HepG2 (cell line): ENCODE data around the gene DAD1. TPM values are rescaled to one million over a fixed set of nuclear protein-coding genes. Genes with fewer than 3 reads are reported as not detected.
A peak's percentile ranks its signal among the peaks of the same experiment; 100 is the strongest.

ENCODE experiments used
- CAMTA2 ChIP-seq: sonication (generic); formaldehyde crosslinking; IDR thresholded peaks from 2 replicates; pipeline ENCODE4 v1.4.0; 2020; ENCODE audit warnings: mild to moderate bottlenecking, missing genetic modification reagents, borderline replicate concordance
- FIP1L1 ChIP-seq: fragments of 200-400 bp; formaldehyde crosslinking; IDR thresholded peaks from 2 replicates; pipeline ENCODE4 v1.6.1; 2018; ENCODE audit warnings: low read depth, mild to moderate bottlenecking, low read length, moderate library complexity, borderline replicate concordance; ENCODE audit not compliant: insufficient read depth
- FOXC1 ChIP-seq: sonication (generic); formaldehyde crosslinking; IDR thresholded peaks from 2 replicates; pipeline ENCODE4 v1.8.0; 2022; ENCODE audit warnings: mild to moderate bottlenecking, missing genetic modification reagents, borderline replicate concordance
- HOXA3 ChIP-seq: sonication (generic); formaldehyde crosslinking; IDR thresholded peaks from 2 replicates; pipeline ENCODE4 v1.5.0; 2020; ENCODE audit warnings: missing genetic modification reagents
- HOXA5 ChIP-seq: sonication (generic); formaldehyde crosslinking; IDR thresholded peaks from 2 replicates; pipeline ENCODE4 v1.4.0; 2020; ENCODE audit warnings: missing genetic modification reagents
- NFATC3 ChIP-seq: sonication (generic); formaldehyde crosslinking; IDR thresholded peaks from 2 replicates; pipeline ENCODE4 v1.5.1; 2020; ENCODE audit warnings: mild to moderate bottlenecking, missing genetic modification reagents
- NFE2L2 ChIP-seq: fragments of 150-350 bp; IDR thresholded peaks from 2 replicates; pipeline ENCODE4 v1.6.1; 2014; ENCODE audit warnings: low read length
- POLR2AphosphoS2 ChIP-seq: IDR thresholded peaks from 2 replicates; pipeline ENCODE4 v1.6.1; 2011; ENCODE audit warnings: low read depth, low read length, improper control_type of control experiment
- RFX1 ChIP-seq: fragments of 450-650 bp; IDR thresholded peaks from 2 replicates; pipeline ENCODE4 v1.6.1; 2017
- SAP130 ChIP-seq: IDR thresholded peaks from 2 replicates; pipeline ENCODE4 v1.6.1; 2016; ENCODE audit warnings: low read depth
- SMAD9 ChIP-seq: sonication (generic); formaldehyde crosslinking; IDR thresholded peaks from 2 replicates; pipeline ENCODE4 v1.5.1; 2020; ENCODE audit warnings: mild to moderate bottlenecking, missing genetic modification reagents
- SOX6 ChIP-seq, 2 experiments: fragments of 450-650 bp in 1 of 2; sonication (generic) in 1 of 2; formaldehyde crosslinking in 1 of 2; IDR thresholded peaks; 2 replicates each; pipeline versions ENCODE4 v1.4.0 to v1.6.1; 2017 to 2020; ENCODE audit warnings: antibody characterized with exemption in 1 of 2, mild to moderate bottlenecking in 1 of 2, missing genetic modification reagents in 1 of 2
- THYN1 ChIP-seq: sonication (generic); formaldehyde crosslinking; IDR thresholded peaks from 2 replicates; pipeline ENCODE4 v1.8.1; 2023; ENCODE audit warnings: low read depth, mild to moderate bottlenecking, moderate library complexity, missing genetic modification reagents, borderline replicate concordance
- ZEB1 ChIP-seq: IDR thresholded peaks from 2 replicates; pipeline ENCODE4 v1.6.1; 2012; ENCODE audit warnings: mild to moderate bottlenecking, low read depth, inconsistent platforms; ENCODE audit not compliant: insufficient replicate concordance
- ZFP41 ChIP-seq: sonication (generic); formaldehyde crosslinking; IDR thresholded peaks from 2 replicates; pipeline ENCODE4 v1.4.0; 2020; ENCODE audit warnings: mild to moderate bottlenecking, missing genetic modification reagents, borderline replicate concordance
- ZFP82 ChIP-seq: sonication (generic); formaldehyde crosslinking; IDR thresholded peaks from 2 replicates; pipeline ENCODE4 v1.5.1; 2020; ENCODE audit warnings: mild to moderate bottlenecking, missing genetic modification reagents, borderline replicate concordance
- ZFYVE20 ChIP-seq: sonication (generic); formaldehyde crosslinking; IDR thresholded peaks from 2 replicates; pipeline ENCODE4 v1.8.0; 2023; ENCODE audit warnings: low read depth, mild to moderate bottlenecking, moderate library complexity, missing genetic modification reagents, borderline replicate concordance
- ZNF20 ChIP-seq: sonication (generic); formaldehyde crosslinking; IDR thresholded peaks from 2 replicates; pipeline ENCODE4 v1.4.0; 2020; ENCODE audit warnings: mild to moderate bottlenecking, moderate library complexity, missing genetic modification reagents
- ZNF441 ChIP-seq: sonication (generic); formaldehyde crosslinking; IDR thresholded peaks from 2 replicates; pipeline ENCODE4 v1.7.0; 2021; ENCODE audit warnings: missing genetic modification reagents, borderline replicate concordance
- ZNF672 ChIP-seq: sonication (generic); formaldehyde crosslinking; IDR thresholded peaks from 2 replicates; pipeline ENCODE4 v1.8.1; 2022; ENCODE audit warnings: missing genetic modification reagents
- ZNF766 ChIP-seq: sonication (generic); formaldehyde crosslinking; IDR thresholded peaks from 2 replicates; pipeline ENCODE4 v1.5.0; 2020; ENCODE audit warnings: missing genetic modification reagents, borderline replicate concordance
- ZNF773 ChIP-seq: sonication (generic); formaldehyde crosslinking; IDR thresholded peaks from 2 replicates; pipeline ENCODE4 v1.4.0; 2020; ENCODE audit warnings: missing genetic modification reagents, borderline replicate concordance
- polyA plus RNA-seq, 8 experiments: library from polyadenylated mRNA; depleted of rRNA in 3 of 8; stranded (reverse) in 7 of 8; unstranded in 1 of 8; fragments of >200 nt; fragmentation: Illumina TruSeq in 4 of 8; extraction: Trizol in 4 of 8; gene quantifications; 2 replicates each; pipeline versions ENCODE4 v1.2.1 to v1.2.3, GENCODE V29; 2011 to 2016; ENCODE audit warnings: low read depth in 4 of 8, missing spikeins in 1 of 8, mixed read lengths in 1 of 8; ENCODE audit not compliant: insufficient read depth in 1 of 8
- total RNA-seq, 5 experiments: library from RNA; depleted of rRNA; stranded (reverse); fragments of >200 nt; fragmentation: Illumina TruSeq; extraction: Trizol; gene quantifications; 2 replicates each; pipeline ENCODE4 v1.2.3, GENCODE V29; 2016; ENCODE audit warnings: low read depth in 1 of 5
- TF ChIP-seq, protein P1 (sequence below): sonication (generic); formaldehyde crosslinking; IDR thresholded peaks from 2 replicates; pipeline ENCODE4 v1.4.0; 2020; ENCODE audit warnings: missing genetic modification reagents, mild to moderate bottlenecking, borderline replicate concordance
- TF ChIP-seq, protein P2 (sequence below): sonication (generic); formaldehyde crosslinking; IDR thresholded peaks from 2 replicates; pipeline ENCODE4 v1.5.0; 2020; ENCODE audit warnings: mild to moderate bottlenecking, missing genetic modification reagents
- TF ChIP-seq, protein P3 (sequence below): sonication (generic); formaldehyde crosslinking; IDR thresholded peaks from 2 replicates; pipeline ENCODE4 v1.8.0; 2023; ENCODE audit warnings: mild to moderate bottlenecking, missing genetic modification reagents
- TF ChIP-seq, protein P4 (sequence below): sonication (generic); formaldehyde crosslinking; IDR thresholded peaks from 2 replicates; pipeline ENCODE4 v1.9.0; 2022; ENCODE audit warnings: low read depth, missing genetic modification reagents

DAD1 gene
- total and polyA plus RNA-seq, 2 of the 13 experiments (the other 11 are each of a cell fraction or from before 2014, with no cell fraction given) = 558 to 626 TPM

DNA sequence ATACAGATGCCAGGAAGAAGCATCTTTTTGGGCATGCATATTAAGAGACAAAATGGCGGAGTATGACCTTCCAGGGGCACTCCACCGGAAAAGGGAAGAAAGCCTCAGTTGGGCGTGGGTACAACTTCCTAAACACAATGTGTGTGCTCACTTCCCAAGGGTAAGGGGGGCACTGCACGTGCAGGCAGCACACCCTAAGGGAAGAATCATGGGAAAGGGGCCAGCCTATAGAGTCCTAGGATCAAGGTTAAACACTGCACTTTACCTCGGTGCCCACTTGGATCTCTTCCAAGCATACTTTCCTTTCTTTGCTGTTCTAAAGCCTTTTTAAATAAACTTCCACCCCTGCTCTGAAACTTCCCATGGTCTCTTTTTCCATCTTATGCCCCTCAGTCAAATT, 40.3 kb upstream of the DAD1 start (continued):
- no peak for TF ChIP-seq ZNF20
- TF ChIP-seq POLR2AphosphoS2 = no peak
- no peak for TF ChIP-seq ZNF672 (CRISPR knock-in tag)
- TF ChIP-seq ZNF773 (CRISPR knock-in tag) = no peak
- no peak for TF ChIP-seq ZFYVE20
- no peak for TF ChIP-seq FOXC1 (CRISPR knock-in tag)
- TF ChIP-seq RFX1 = no peak
- no peak for TF ChIP-seq CAMTA2 (CRISPR knock-in tag)
- TF ChIP-seq THYN1 (CRISPR knock-in tag) = no peak
- TF ChIP-seq HOXA5 = no peak
- no peak for TF ChIP-seq NFATC3 (CRISPR knock-in tag)
- TF ChIP-seq, protein P1, sequence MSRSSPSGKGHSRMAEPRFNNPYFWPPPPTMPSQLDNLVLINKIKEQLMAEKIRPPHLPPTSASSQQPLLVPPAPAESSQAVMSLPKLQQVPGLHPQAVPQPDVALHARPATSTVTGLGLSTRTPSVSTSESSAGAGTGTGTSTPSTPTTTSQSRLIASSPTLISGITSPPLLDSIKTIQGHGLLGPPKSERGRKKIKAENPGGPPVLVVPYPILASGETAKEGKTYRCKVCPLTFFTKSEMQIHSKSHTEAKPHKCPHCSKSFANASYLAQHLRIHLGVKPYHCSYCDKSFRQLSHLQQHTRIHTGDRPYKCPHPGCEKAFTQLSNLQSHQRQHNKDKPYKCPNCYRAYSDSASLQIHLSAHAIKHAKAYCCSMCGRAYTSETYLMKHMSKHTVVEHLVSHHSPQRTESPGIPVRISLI = no peak
- TF ChIP-seq ZNF766 (CRISPR knock-in tag) = no peak
- TF ChIP-seq SMAD9 (CRISPR knock-in tag) = no peak
- TF ChIP-seq SAP130 (CRISPR knock-in tag) = no peak
- TF ChIP-seq FIP1L1 = no peak
- TF ChIP-seq ZEB1 = no peak
- TF ChIP-seq ZNF441 = no peak
- TF ChIP-seq SOX6 (IDR thresholded peaks at IDR 0.05) = no peak
- peak; percentile 24; the same call in 1 of the 2 replicates for TF ChIP-seq SOX6 (CRISPR knock-in tag; IDR thresholded peaks at IDR 0.05)
- TF ChIP-seq ZFP41 (CRISPR knock-in tag) = no peak
- no peak for TF ChIP-seq HOXA3 (CRISPR knock-in tag)
- TF ChIP-seq, protein P2, sequence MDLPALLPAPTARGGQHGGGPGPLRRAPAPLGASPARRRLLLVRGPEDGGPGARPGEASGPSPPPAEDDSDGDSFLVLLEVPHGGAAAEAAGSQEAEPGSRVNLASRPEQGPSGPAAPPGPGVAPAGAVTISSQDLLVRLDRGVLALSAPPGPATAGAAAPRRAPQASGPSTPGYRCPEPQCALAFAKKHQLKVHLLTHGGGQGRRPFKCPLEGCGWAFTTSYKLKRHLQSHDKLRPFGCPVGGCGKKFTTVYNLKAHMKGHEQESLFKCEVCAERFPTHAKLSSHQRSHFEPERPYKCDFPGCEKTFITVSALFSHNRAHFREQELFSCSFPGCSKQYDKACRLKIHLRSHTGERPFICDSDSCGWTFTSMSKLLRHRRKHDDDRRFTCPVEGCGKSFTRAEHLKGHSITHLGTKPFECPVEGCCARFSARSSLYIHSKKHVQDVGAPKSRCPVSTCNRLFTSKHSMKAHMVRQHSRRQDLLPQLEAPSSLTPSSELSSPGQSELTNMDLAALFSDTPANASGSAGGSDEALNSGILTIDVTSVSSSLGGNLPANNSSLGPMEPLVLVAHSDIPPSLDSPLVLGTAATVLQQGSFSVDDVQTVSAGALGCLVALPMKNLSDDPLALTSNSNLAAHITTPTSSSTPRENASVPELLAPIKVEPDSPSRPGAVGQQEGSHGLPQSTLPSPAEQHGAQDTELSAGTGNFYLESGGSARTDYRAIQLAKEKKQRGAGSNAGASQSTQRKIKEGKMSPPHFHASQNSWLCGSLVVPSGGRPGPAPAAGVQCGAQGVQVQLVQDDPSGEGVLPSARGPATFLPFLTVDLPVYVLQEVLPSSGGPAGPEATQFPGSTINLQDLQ (CRISPR knock-in tag) = 0 out of 2 replicates have a peak, but pooled peaks have one; percentile 8
- TF ChIP-seq, protein P3, sequence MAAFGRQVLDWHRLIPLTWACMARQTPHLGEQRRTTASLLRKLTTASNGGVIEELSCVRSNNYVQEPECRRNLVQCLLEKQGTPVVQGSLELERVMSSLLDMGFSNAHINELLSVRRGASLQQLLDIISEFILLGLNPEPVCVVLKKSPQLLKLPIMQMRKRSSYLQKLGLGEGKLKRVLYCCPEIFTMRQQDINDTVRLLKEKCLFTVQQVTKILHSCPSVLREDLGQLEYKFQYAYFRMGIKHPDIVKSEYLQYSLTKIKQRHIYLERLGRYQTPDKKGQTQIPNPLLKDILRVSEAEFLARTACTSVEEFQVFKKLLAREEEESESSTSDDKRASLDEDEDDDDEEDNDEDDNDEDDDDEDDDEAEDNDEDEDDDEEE (CRISPR knock-in tag) = no peak
- TF ChIP-seq, protein P4, sequence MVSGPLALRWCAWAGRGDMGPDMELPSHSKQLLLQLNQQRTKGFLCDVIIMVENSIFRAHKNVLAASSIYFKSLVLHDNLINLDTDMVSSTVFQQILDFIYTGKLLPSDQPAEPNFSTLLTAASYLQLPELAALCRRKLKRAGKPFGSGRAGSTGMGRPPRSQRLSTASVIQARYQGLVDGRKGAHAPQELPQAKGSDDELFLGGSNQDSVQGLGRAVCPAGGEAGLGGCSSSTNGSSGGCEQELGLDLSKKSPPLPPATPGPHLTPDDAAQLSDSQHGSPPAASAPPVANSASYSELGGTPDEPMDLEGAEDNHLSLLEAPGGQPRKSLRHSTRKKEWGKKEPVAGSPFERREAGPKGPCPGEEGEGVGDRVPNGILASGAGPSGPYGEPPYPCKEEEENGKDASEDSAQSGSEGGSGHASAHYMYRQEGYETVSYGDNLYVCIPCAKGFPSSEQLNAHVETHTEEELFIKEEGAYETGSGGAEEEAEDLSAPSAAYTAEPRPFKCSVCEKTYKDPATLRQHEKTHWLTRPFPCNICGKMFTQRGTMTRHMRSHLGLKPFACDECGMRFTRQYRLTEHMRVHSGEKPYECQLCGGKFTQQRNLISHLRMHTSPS (CRISPR knock-in tag) = peak; percentile 56; the same call in 1 of the 2 replicates
- no peak for TF ChIP-seq NFE2L2
- no peak for TF ChIP-seq ZFP82 (CRISPR knock-in tag)
